NCI-H2171 (cell line): ENCODE results near the gene UPB1.

Source experiments
- DNase-seq: peaks from one replicate; lab custom pipeline; 2025; lab: John Stamatoyannopoulos, UW

UPB1 gene

GRCh38 chr22:24494528-24495364 lies at the start of gene UPB1:
Gene UPB1, plus strand, starts transcription at chr22:24495332. Its CDS starts 72 bp downstream, at chr22:24495404.
- no peak for DNase-seq

- DNase-seq: no peak
Measured at GRCh38 chr22:24445481-24446259, 49.5 kb upstream of the UPB1 start.

DNA sequence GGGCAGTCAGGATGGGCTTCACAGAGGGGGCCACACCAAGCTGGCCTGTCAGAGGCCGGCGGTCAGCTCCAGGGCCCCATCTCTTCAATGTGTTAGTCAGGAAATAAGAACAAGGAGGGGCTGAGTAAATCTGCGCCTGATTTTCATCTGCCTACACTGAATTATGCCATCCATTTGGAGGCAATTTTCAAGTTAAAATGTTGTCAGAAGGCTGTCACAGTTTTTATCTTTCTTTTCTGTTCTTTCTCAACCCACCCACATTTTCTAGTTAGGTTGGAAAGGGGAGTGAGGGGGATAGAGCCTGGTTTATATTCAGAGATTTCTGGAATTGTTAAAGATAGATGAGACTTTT lies 48.9 kb upstream of the UPB1 start:
- DNase-seq: no peak

GRCh38 chr22:24450610-24451009 lies 44.5 kb upstream of the UPB1 start:
- no peak for DNase-seq

GRCh38 chr22:24451162-24451561 lies 44.0 kb upstream of the UPB1 start:
- DNase-seq: no peak

- no peak for DNase-seq
Measured at GRCh38 chr22:24453853-24454252, 41.3 kb upstream of the UPB1 start.

DNA sequence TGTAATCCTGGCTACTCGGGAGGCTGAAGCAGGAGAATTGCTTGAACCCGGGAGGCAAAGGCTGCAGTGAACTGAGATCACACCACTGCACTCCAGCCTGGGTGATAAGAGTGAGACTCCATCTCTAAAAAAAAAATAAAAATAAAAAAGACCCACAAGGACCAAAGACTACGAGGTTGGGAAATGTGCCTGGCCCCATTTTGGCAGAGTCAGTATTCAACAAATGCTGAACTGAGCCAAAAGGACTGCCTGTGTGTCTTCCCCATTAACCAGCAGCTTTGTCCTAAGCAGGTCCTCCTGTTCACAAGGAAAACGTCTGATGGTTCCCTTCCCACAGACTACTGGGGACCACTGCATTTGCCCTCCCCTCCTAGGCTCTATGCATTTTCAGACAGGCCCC lies 40.1 kb upstream of the UPB1 start:
- no peak for DNase-seq

GRCh38 chr22:24455751-24456426 lies 39.2 kb upstream of the UPB1 start:
- no peak for DNase-seq

DNA sequence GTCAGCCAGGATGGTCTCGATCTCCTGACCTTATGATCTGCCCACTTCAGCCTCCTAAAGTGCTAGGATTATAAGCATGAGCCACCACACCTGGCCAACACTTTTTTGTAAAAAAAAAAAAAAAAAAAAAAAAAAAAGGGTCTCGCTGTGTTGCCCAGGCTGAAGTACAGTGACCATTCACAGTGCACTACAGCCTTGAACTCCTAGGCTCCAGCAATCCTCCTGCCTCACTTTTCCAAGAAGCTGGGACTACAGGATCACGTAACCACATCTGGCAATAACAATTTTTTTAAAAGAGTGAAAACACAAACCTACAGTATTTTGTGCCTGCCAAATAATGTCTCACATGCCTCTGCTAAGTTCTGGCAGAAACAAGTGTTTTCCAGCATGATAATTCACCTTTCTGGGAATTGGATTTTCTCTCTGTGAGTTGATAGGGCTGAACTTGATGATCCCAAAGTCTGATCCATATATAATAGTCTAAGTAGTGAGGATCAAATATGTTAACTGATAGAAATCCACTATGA lies 37.2 kb upstream of the UPB1 start:
- no peak for DNase-seq

DNA sequence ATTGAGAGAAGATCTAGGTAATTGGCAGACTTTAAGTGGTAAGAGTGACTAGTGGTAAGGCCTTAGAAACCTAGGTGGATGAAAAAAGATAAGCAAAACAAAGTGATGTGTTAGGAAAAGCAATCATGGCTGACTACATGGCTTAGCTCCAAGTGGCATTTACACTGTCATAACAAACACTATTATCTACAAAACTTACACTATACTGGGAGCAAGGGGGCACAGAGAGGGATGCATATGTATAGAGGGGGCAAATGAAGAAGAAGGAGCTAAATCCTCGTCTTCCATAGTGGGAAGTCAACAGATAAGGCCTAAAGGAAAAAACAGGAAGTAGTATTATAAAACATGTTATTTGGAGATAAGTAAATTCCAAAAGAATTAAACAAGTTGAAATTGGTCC lies 35.2 kb upstream of the UPB1 start:
- no peak for DNase-seq

- no peak for DNase-seq
Measured at GRCh38 chr22:24460418-24461089, 34.6 kb upstream of the UPB1 start.

DNA sequence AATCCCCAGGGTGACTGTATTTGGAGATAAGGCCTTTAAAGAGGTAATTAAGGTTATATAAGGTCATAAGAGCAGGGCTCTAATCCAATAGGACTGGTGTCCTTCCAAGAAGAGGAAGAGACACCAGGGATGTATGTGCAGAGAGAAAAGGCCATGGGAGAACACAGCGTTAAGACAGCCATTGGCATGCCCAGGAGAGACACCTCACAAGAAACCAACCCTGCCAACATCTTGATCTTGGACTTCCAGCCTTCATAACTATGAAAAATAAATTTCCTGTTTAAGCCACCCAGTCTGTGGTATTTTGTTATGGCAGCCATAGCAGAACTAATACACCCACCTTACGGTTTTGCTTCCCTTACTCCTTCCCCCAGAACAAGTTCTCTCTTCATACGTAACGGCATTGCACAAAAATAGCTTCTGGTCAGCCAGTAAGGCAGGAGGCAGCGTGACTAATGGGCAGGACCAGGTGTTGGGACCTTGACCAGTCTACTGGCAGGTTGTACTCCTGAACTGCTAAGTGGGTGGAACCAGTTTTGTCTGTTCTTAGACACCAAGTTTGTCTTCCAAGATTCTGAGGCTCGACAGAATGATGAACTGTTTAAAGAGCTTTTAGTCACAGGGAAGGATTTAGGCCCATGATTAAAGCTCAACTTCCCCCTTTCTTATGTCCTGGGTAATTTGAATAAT lies 31.9 kb upstream of the UPB1 start:
- DNase-seq: no peak

- no peak for DNase-seq
Measured at GRCh38 chr22:24465566-24465965, 29.6 kb upstream of the UPB1 start.

DNA sequence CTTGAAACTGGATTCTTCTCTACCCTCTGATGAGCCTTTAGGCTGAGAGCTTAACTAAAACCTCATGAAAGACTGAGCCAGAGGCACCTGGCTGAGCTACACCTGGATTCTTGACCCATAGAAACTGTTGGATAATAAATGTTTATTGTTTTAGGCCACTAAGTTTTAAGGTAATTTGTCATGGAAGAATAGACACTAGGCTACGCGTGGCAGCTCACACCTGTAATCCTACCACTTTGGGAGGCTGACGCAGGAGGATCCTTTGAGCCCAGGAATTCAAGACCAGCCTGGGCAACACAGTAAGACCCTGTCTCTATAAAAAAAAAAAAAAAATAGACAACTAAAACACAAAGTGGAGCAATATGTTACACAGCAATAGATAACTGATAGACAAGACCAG lies 29.2 kb upstream of the UPB1 start:
- DNase-seq: no peak

- DNase-seq: no peak
Measured at GRCh38 chr22:24466716-24467328, 28.3 kb upstream of the UPB1 start.

DNA sequence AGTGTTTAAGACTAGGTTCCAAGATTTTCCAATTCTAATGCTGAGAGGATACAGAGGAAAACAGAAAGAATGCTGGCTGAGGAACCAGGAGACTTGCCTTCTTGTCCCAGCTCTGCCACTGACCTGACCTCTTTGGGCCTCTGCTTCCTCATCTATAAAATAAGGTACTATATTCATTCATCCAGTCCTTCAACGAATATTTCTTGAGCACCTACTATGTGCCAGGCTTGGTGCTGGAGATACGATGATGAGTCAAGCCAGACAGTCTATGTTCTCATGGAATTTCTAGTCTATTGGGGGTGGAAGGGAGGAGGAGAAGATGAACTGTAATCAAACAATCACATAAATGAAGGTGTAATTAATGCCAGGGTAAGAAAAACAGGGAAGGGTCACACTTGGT lies 27.8 kb upstream of the UPB1 start:
- no peak for DNase-seq

GRCh38 chr22:24471570-24471969 lies 23.6 kb upstream of the UPB1 start:
- DNase-seq: no peak

DNA sequence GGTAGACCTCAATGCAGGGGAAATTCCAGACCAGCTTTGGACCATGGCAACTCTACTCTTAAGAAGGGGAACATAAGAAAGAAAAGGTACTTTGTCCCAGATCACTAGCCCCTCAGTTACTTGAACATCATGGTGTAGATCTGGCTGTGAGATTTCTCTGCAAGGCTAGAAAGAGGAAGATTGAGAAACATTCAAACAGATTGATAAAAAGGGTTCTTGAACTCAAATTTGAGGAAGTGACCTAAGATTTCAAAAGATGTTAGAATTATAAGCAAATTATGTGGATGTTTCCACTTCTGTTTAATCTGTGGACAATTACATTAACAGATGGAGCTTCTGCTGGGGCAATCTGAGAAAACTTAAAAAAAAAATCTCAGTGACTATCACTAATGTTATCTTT lies 21.8 kb upstream of the UPB1 start:
- DNase-seq: no peak

DNA sequence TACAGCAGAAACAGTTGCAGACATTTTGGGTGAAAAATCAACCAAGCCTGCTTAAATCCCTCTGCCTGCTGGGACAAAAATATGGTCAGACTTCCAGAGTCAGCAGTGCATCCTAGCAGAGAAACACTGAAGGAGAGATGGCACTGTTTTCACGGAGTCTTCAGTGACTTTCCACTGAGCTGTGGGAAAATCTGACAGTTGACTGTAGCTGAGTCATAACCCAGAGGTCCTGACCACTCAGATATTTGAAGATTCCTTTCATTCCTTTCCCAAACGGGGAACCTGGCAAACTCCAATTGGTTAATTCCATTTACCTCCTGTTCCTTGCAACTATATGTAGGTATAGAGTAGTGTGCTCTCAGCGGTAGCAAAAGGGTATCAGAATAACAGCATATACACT lies 20.9 kb upstream of the UPB1 start:
- DNase-seq: no peak

GRCh38 chr22:24474649-24475255 lies 20.4 kb upstream of the UPB1 start:
- DNase-seq: no peak

DNA sequence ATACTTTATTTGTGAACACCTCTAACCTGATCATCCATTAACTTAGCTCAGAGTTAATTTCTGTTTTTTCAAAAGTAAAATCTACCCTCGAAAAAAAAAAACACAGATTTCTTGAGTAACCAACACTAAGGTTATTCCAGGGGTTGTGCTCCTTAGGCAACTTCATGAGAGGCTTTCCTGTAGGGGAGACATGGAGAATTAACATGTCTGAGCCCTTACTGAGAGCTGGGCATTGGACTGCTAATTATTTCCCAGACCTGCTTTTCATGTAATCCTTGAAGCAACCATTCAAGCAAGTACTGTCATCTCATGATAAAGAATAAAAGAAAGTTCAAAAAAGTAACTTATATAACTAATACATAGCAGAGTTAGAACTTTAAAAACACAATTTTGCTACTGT lies 13.5 kb upstream of the UPB1 start:
- DNase-seq: no peak
